DND-41 (cell line): Measurements from ENCODE around the gene S100A12.

Experiments used
- CTCF ChIP-seq: IDR thresholded peaks from 2 replicates; pipeline ENCODE4 v1.5.1; 2012; ENCODE audit warnings: borderline replicate concordance, low read length, moderate library complexity, mild to moderate bottlenecking; ENCODE audit not compliant: poor library complexity, severe bottlenecking; ENCODE audit errors: extremely low read depth
- EZH2 ChIP-seq: IDR thresholded peaks from 3 replicates; pipeline ENCODE4 v1.6.1; 2012; ENCODE audit warnings: borderline replicate concordance, low read depth, mild to moderate bottlenecking, moderate library complexity, low read length, inconsistent platforms; ENCODE audit not compliant: severe bottlenecking

- no peak for TF ChIP-seq CTCF
- no peak for TF ChIP-seq EZH2
These were observed 25.0 kb downstream of the S100A12 start for GRCh38 chr1:153350321-153350957.
